Activated T-cell treated with anti-CD3 and anti-CD28 coated beads, Interleukin-2, amount 50 U/mL, for 4 hours (primary cell): Measurements from ENCODE around the gene MYOCD. TPM values are rescaled to one million over a fixed set of nuclear protein-coding genes. Genes with fewer than 3 reads are reported as not detected.

Experiments
- ATAC-seq, 2 donors: fragments of 200-7000 bp; cut with Tn5 transposase; one replicate each; pipeline ENCODE4 v1.10.0; 2021
- DNase-seq: peaks from one replicate; pipeline ENCODE4 v3.0.0-alpha.2; 2020
- H3K27me3 Mint-ChIP-seq: one replicate; pipeline ENCODE4 v1.8.0; 2021; ENCODE audit warnings: low read depth, mixed read lengths
- H3K36me3 Mint-ChIP-seq: one replicate; pipeline ENCODE4 v1.8.0; 2022; ENCODE audit warnings: mixed read lengths; ENCODE audit not compliant: insufficient read depth
- H3K4me1 Mint-ChIP-seq: one replicate; pipeline ENCODE4 v1.8.0; 2021; ENCODE audit warnings: low read depth, mixed read lengths
- H3K4me3 Mint-ChIP-seq: one replicate; pipeline ENCODE4 v1.8.0; 2021; ENCODE audit warnings: mild to moderate bottlenecking, moderate library complexity, mixed read lengths
- H3K9me3 Mint-ChIP-seq: one replicate; pipeline ENCODE4 v1.8.0; 2021; ENCODE audit warnings: mixed read lengths
- total RNA-seq, 3 donors: library from RNA; stranded (reverse); gene quantifications; one replicate each; pipeline ENCODE4 v1.2.1, GENCODE V29; 2021

Gene MYOCD
- total RNA-seq, 3 donors from 2014 or later: 0.03 TPM; not detected in 2

DNA sequence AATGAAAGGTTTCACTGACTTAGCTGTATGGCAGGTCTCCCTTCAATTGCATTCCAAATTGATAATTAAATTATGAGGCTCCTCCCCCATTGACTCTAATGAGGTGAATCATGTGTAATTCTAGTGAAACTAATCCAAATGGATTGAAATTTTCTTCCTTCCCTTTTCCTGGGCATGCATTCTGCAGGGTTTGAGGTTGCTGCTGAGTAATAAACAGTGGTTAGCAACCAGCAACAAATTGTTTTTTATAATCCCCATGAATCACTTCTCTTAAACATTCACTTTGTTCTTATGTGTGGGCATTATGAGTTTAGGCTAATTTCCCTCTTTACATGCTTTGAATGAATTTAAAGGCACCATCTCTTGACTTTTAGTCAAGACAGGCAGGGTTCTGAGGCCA is 43.4 kb downstream of the MYOCD start:
- H3K9me3 Mint-ChIP-seq: no peaks in the 10 kb centered on the region
- H3K4me1 Mint-ChIP-seq: no peaks in the 10 kb centered on the region
- H3K36me3 Mint-ChIP-seq: no peaks in the 10 kb centered on the region
- ATAC-seq: no peak
- H3K4me3 Mint-ChIP-seq: no peak overlapping the region
- DNase-seq: no peak
- peaks cover 2% of the 10 kb centered on the region for H3K27me3 Mint-ChIP-seq

- H3K36me3 Mint-ChIP-seq: no peaks in the 10 kb centered on the region
- H3K4me3 Mint-ChIP-seq: no peak overlapping the region
- ATAC-seq (no peak), DNase-seq (no peak)
- no peaks in the 10 kb centered on the region for H3K9me3 Mint-ChIP-seq
- no peaks in the 10 kb centered on the region for H3K4me1 Mint-ChIP-seq
- H3K27me3 Mint-ChIP-seq: peaks cover 2% of the 10 kb centered on the region
Measured at GRCh38 chr17:12712415-12712814, 46.7 kb downstream of the MYOCD start.

DNA sequence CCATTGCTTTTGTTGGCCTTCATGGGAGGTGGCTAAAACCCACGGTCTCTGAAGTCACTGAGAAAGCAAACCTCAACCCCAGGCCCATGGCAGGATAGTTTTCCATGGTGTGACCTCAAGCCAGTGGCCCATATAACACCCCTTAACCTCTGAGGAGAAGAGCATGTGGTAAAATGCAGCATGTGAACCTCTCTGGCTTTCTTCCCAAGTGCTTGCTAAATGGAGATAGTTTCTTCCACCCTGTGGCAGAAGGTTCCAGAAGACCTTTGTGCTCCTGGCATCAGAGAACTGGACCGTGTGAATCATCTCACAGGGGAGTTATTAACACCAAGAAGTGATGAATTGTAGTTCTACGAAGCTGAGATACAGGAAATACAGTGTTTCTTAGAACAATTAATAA is 47.3 kb downstream of the MYOCD start:
- Mint-ChIP-seq H3K4me3 (no peak overlapping the region), H3K4me1 (no peaks in the 10 kb centered on the region), H3K9me3 (peaks cover under 1% of the 10 kb centered on the region), H3K27me3 (peaks cover 2% of the 10 kb centered on the region), H3K36me3 (no peaks in the 10 kb centered on the region)
- ATAC-seq: no peak
- no peak for DNase-seq

DNA sequence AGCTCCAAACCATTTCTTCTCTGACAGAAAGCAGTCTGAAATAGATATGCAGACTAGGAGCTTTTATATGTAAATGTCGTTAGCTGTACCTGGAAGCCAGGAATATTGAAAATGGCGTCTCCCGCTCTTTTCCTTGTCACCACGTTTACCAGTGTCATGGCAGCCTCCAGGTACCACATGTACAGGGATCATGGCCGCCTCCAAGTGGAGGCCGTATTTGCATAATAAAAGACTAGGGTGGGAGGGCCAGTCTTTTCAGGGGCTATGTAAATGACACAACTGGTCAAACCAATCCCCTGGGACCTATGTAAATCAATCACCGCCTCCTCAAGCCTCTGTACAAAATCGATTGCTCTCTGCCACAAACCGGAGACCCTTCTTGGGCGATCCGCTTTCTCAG is 54.3 kb downstream of the MYOCD start:
- no peaks in the 10 kb centered on the region for H3K4me1 Mint-ChIP-seq
- ATAC-seq (no peak), DNase-seq (no peak)
- H3K27me3 Mint-ChIP-seq: no peaks in the 10 kb centered on the region
- peaks cover 3% of the 10 kb centered on the region for H3K9me3 Mint-ChIP-seq
- H3K4me3 Mint-ChIP-seq: no peak overlapping the region
- no peaks in the 10 kb centered on the region for H3K36me3 Mint-ChIP-seq

DNA sequence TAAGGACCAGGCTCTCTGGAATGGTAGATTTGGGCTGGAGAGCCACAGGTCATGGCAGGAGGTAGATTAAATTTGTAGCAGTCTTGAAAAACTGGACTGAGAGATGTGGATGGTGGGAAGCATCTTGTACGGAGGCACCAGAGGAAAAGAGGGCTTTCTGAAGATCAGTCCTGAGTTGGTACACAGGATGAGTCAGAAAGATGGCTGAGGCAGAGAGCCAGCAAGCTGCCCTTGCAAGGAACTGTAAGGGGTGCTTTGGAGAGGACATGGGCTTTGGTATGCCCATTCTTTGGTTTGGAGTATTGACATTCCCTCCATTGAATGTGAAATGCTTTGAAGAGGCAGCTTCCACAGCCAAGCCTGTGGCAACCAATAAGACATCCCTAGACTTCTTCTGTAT is 55.9 kb downstream of the MYOCD start:
- ATAC-seq: no peak
- H3K4me1 Mint-ChIP-seq: no peaks in the 10 kb centered on the region
- no peak for DNase-seq
- H3K9me3 Mint-ChIP-seq: peaks cover 3% of the 10 kb centered on the region
- no peaks in the 10 kb centered on the region for H3K36me3 Mint-ChIP-seq
- no peak overlapping the region for H3K4me3 Mint-ChIP-seq
- H3K27me3 Mint-ChIP-seq: no peaks in the 10 kb centered on the region

GRCh38 chr17:12722282-12722681 is 56.6 kb downstream of the MYOCD start:
- DNase-seq: no peak
- peaks cover 3% of the 10 kb centered on the region for H3K9me3 Mint-ChIP-seq
- H3K36me3 Mint-ChIP-seq: no peaks in the 10 kb centered on the region
- H3K27me3 Mint-ChIP-seq: no peaks in the 10 kb centered on the region
- no peak overlapping the region for H3K4me3 Mint-ChIP-seq
- no peak for ATAC-seq
- no peaks in the 10 kb centered on the region for H3K4me1 Mint-ChIP-seq

DNA sequence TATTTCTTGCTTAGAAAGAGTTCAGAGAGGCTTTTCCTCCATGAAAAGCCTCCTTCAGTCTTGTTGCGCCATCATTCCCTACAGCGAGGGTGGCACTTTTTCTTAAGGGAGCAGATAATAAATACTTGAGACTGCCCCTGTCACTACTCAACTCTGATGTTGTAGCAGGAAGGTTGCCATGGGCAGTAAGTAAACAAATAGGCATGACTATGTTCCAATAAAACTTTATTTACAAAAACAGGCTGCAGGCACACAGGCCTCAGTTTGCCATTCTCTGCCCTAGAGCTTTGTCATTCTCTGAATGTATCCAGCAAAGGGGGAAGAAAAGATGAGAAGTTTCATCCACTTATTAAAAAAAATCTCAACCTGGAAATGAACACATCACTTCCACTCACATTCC is 60.4 kb downstream of the MYOCD start:
- Mint-ChIP-seq H3K27me3 (peaks cover 2% of the 10 kb centered on the region), H3K4me3 (no peak overlapping the region), H3K36me3 (no peaks in the 10 kb centered on the region), H3K4me1 (no peaks in the 10 kb centered on the region), H3K9me3 (no peaks in the 10 kb centered on the region)
- ATAC-seq (no peak), DNase-seq (no peak)

- no peak for DNase-seq
- Mint-ChIP-seq H3K4me1 (no peaks in the 10 kb centered on the region), H3K27me3 (peaks cover 2% of the 10 kb centered on the region), H3K9me3 (no peaks in the 10 kb centered on the region), H3K36me3 (no peaks in the 10 kb centered on the region), H3K4me3 (no peak overlapping the region)
- no peak for ATAC-seq
Measured at GRCh38 chr17:12727076-12727760, 61.5 kb downstream of the MYOCD start.

GRCh38 chr17:12727881-12728280 is 62.2 kb downstream of the MYOCD start:
- Mint-ChIP-seq H3K36me3 (no peaks in the 10 kb centered on the region), H3K4me3 (no peak overlapping the region), H3K27me3 (peaks cover 2% of the 10 kb centered on the region), H3K9me3 (no peaks in the 10 kb centered on the region), H3K4me1 (no peaks in the 10 kb centered on the region)
- no peak for ATAC-seq
- DNase-seq: no peak

DNA sequence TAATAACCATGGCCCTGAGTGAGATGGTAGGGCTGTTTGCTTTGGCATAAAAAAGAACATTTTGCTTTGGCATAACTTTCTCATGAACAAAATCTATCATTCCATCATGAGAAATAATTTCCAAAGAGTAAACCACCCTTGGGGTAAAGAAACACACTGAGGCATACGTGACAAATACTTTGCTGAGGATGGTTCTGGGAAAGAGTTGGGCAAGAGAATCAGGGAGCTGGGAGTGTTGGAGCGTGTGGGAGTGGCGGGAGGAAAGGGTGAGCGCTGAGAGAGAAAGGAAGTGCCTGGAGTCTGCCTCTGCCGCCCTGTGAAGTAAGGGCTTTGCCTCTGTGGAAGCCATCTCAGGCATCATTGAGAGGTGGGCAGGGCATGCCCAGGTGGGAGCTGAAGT is 63.4 kb downstream of the MYOCD start:
- DNase-seq (no peak), ATAC-seq (no peak)
- Mint-ChIP-seq H3K27me3 (peaks cover 2% of the 10 kb centered on the region), H3K36me3 (no peaks in the 10 kb centered on the region), H3K9me3 (no peaks in the 10 kb centered on the region), H3K4me1 (no peaks in the 10 kb centered on the region), H3K4me3 (no peak overlapping the region)

DNA sequence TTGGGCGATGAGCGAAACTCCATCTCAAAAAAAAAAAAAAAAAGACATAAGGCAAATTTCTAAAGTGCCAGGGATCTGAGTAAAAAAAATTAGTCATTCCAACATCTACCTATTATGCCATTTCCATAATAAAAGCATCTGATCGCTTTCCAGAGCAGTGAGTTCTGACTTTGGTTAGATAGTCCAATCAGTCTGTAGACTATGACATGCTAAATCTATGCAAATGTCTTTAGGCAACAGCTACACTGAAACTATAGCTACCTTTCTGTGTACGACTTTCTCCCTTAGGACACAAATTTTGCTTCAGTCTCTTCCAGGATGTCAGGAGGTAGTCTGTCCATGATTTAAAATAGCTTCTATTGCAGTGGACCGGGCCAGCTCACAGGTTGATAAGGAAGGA is 64.7 kb downstream of the MYOCD start:
- ATAC-seq (no peak), DNase-seq (no peak)
- Mint-ChIP-seq H3K4me3 (no peak overlapping the region), H3K36me3 (no peaks in the 10 kb centered on the region), H3K27me3 (peaks cover 2% of the 10 kb centered on the region), H3K9me3 (no peaks in the 10 kb centered on the region), H3K4me1 (no peaks in the 10 kb centered on the region)

- Mint-ChIP-seq H3K4me1 (no peaks in the 10 kb centered on the region), H3K27me3 (peaks cover 2% of the 10 kb centered on the region), H3K4me3 (no peak overlapping the region), H3K9me3 (no peaks in the 10 kb centered on the region), H3K36me3 (no peaks in the 10 kb centered on the region)
- ATAC-seq (no peak), DNase-seq (no peak)
Measured at GRCh38 chr17:12730931-12731521, 65.3 kb downstream of the MYOCD start.

- no peaks in the 10 kb centered on the region for H3K9me3 Mint-ChIP-seq
Measured at GRCh38 chr17:12731839-12732238, 66.1 kb downstream of the MYOCD start.

GRCh38 chr17:12732366-12732765 is 66.7 kb downstream of the MYOCD start:
- Mint-ChIP-seq H3K36me3 (no peaks in the 10 kb centered on the region), H3K4me3 (no peak overlapping the region), H3K4me1 (no peaks in the 10 kb centered on the region), H3K9me3 (no peaks in the 10 kb centered on the region), H3K27me3 (peaks cover 2% of the 10 kb centered on the region)
- ATAC-seq: no peak
- DNase-seq: no peak

More at GRCh38 chr17:12731839-12732238, 66.1 kb downstream of the MYOCD start:
- Mint-ChIP-seq H3K4me3 (no peak overlapping the region), H3K27me3 (peaks cover 2% of the 10 kb centered on the region), H3K4me1 (no peaks in the 10 kb centered on the region), H3K36me3 (no peaks in the 10 kb centered on the region)
- ATAC-seq (no peak), DNase-seq (no peak)

- H3K36me3 Mint-ChIP-seq: no peaks in the 10 kb centered on the region
- no peak overlapping the region for H3K4me3 Mint-ChIP-seq
- H3K4me1 Mint-ChIP-seq: no peaks in the 10 kb centered on the region
- DNase-seq: no peak
- no peaks in the 10 kb centered on the region for H3K9me3 Mint-ChIP-seq
- no peak for ATAC-seq
- no peaks in the 10 kb centered on the region for H3K27me3 Mint-ChIP-seq
Measured at GRCh38 chr17:12734926-12735325, 69.2 kb downstream of the MYOCD start.
